GM12801 (cell line): ENCODE results near the gene DPYD.

Source experiments
- TF ChIP-seq, protein P1 (sequence below): IDR thresholded peaks from one replicate; pipeline ENCODE4 v1.5.1; 2011; ENCODE audit warnings: control low read depth; ENCODE audit not compliant: insufficient read length; ENCODE audit errors: extremely low read depth

The DPYD gene

DNA sequence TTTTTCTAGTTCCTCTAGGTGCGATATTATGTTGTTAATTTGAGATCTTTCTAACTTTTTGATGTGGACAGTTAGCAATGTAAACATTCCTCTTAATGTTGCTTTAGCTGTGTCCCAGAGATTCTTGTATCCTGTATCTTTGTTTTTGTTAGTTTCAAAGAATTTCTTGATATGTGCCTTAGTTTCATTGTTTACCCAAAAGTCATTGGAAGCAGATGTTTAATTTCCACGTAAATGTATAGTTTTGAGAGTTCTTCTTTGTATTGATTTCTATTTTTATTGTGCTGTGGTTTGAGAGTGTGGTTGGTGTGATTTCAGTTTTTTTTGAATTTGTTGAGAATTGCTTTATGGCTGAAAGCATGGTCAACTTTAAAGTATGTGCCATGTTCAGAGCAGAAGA lies 879.8 kb downstream of the DPYD start:
- TF ChIP-seq, protein P1, sequence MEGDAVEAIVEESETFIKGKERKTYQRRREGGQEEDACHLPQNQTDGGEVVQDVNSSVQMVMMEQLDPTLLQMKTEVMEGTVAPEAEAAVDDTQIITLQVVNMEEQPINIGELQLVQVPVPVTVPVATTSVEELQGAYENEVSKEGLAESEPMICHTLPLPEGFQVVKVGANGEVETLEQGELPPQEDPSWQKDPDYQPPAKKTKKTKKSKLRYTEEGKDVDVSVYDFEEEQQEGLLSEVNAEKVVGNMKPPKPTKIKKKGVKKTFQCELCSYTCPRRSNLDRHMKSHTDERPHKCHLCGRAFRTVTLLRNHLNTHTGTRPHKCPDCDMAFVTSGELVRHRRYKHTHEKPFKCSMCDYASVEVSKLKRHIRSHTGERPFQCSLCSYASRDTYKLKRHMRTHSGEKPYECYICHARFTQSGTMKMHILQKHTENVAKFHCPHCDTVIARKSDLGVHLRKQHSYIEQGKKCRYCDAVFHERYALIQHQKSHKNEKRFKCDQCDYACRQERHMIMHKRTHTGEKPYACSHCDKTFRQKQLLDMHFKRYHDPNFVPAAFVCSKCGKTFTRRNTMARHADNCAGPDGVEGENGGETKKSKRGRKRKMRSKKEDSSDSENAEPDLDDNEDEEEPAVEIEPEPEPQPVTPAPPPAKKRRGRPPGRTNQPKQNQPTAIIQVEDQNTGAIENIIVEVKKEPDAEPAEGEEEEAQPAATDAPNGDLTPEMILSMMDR: no peak

DNA sequence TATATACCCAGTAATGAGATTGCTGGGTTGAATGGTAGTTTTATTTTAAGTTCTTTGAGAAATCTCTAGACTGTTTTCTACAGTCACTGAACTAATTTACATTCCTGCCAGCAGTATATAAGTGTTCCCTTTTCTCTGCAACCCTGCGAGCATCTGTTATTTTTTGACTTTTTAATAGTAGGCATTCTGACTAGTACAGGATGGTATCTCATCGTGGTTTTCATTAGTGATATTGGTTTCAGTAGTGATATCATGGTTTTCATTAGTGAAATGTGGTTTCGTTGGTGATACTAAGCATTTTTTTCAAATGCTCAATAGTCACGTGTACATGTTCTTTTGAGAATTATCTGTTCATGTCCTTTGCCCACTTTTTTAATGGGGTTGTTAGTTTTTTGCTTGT lies 882.4 kb downstream of the DPYD start:
- TF ChIP-seq, protein P1: no peak

DNA sequence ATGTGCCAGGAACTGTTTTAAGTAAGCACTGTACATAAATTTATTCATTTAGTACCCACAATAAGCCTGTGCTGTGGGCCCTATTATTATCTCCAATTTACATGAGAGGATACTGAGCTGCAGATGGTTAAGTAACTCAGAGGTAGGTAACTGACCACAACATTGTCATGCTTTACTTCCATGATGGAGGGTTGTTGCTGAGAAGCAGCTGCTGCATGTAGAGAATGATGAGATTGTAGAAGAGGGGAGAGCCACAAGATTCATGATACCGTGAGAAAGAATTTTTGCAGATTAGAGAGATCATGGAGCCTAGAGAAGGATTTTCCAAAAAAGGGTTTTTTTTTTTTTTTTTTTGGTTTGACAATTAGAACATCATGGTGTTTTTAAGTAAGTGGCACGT lies 886.2 kb downstream of the DPYD start:
- TF ChIP-seq, protein P1: no peak

DNA sequence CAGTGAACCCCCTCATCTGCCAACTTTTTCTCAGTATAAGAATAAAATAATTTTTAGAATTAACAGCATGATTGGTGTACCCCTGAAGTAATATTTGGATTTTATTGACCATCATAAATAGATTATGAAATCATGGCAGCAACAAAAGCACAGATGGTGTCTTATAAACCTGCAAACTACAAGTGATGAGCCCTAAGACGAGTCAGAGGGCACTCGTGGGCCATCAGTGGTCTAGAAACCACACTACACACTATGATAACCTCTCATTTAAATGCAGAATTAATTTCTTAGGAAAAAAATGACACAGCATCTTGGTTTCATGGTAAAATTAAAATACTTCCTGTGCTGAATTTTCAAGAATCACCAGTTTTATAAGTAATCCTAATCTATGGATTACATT lies 886.9 kb downstream of the DPYD start:
- TF ChIP-seq, protein P1: no peak
